ENCODE results near the gene NKX2-4.
A peak's percentile ranks its signal among the peaks of the same experiment; 100 is the strongest.
"Not testable (repeated sequence)": the region's sequence is repeated elsewhere in the genome, so short reads cannot be mapped to it uniquely, and the experiment has no call there.

NKX2-4 gene

DNA sequence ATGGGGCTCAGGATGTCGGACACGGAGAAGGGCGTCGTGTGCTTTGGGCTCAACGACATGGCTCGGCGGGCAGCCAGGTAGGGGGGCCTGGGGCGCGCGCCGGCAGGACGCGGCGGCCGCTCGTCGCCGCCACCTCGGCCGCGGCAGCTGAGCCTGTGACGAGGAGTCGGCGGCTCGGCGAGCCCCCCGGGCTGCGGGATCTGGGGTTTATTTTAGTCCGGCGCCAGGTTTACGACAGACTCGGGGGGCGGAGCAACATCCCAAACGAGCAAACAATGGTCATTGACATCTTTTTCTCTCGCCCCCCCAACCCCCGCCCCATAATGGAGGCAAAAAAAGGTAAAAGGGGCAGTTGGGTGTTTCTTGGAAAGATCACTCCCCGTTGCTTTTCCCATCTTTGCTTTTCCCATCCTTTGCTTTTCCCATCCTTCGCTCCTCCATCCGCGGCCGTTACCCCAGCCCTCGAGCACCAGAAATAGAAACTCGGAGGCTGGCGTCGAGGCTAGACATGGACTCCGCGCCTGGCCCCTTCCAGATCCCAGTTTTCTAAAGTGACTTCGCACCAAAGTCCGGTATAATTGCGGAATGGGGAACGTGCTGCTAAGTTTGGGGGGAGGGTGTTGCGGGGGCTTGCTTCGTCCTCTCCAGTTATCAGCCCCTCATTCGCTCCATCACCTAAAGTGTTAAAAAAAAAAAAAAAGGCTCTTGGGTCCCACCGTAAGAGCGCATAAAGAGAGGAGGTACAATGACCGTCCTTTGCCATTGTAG is at the start of gene NKX2-4:
Gene NKX2-4, minus strand, starts transcription at position 186 of the 768 bp plus-strand sequence. Its CDS starts 127 bp downstream, at position 59.
- DNase-seq = no peak

- DNase-seq = no peak
Measured at GRCh38 chr20:21437816-21438215, 40.5 kb upstream of the NKX2-4 start.

- no peak for DNase-seq
Measured at GRCh38 chr20:21437248-21437647, 39.9 kb upstream of the NKX2-4 start.

GRCh38 chr20:21436205-21436604 is 38.9 kb upstream of the NKX2-4 start:
- no peak for DNase-seq

GRCh38 chr20:21435576-21435975 is 38.2 kb upstream of the NKX2-4 start:
- no peak for DNase-seq

- DNase-seq = no peak
Measured at GRCh38 chr20:21433329-21433890, 36.1 kb upstream of the NKX2-4 start.

- DNase-seq = no peak
Measured at GRCh38 chr20:21432911-21433310, 35.6 kb upstream of the NKX2-4 start.

GRCh38 chr20:21430020-21430419 is 32.7 kb upstream of the NKX2-4 start:
- DNase-seq = no peak

DNA sequence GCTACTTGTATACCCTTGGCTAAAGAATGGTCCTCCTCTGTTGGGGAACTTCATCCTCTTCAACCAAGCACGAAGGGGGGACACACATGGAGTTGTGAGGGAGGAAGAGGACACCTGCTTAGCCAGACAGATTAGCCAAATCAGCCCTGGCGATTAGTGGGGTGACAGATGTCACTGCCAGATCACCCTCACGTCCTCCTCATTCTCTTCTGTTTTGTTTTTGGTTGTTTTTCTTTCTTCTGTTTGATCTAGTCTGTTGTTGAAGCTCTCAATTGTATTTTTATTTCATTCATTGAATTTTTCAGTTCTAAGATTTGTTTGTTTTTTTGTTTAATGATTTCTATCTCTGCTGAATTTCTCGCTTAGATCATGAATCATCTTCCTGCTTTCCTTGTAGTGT is 27.5 kb upstream of the NKX2-4 start:
- no peak for DNase-seq

- not testable (repeated sequence) for DNase-seq
Measured at GRCh38 chr20:21423712-21424111, 26.4 kb upstream of the NKX2-4 start.

GRCh38 chr20:21421601-21422236 is 24.4 kb upstream of the NKX2-4 start:
- DNase-seq = no peak

- DNase-seq = not testable (repeated sequence)
Measured at GRCh38 chr20:21419147-21419546, 21.8 kb upstream of the NKX2-4 start.

- peak; percentile 10 for DNase-seq
Measured at GRCh38 chr20:21413996-21414395, 16.7 kb upstream of the NKX2-4 start.

DNA sequence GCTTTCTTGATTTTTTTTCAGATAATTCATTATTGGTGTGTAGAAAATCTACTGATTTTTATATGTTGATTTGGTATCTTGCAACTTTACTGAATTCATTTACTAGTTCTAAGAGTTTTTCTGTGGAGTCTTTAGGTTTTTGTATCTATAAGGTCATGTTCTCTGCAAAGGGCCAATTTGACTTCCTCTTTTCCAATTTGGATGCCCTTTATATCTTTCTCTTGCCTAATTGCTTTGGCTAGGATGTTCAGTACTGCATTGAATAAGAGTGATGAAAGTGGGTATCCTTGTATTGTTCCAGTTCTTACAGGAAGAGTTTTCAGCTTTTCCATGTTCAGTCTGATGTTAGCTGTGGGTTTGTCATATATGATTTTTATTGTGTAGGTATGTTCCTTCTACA is 14.4 kb upstream of the NKX2-4 start:
- DNase-seq = no peak

DNA sequence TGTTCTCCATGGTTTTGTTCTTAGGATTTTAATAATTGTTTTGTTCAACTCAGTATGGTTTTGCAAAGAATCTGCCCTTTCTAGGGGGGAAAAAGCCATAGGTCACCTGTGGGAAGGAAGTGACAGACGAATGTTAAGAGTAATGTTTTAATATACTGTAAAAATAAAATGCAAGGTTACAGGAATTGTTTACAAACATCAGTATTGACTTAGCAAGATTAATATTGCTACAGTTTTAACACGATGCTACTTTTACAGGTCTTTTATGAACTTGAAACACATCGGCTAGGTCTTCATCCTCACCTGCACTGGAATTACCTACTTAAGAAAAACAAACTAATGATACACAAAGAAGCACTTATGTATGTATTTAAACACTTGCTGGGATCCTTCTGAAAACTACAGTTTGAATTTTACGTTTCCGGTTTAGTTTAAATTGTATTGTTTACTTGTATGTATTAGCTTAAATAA is 1.7 kb upstream of the NKX2-4 start:
- no peak for DNase-seq

GRCh38 chr20:21398109-21399004 is 1.0 kb upstream of the NKX2-4 start:
- DNase-seq = no peak

GRCh38 chr20:21396599-21397340 is 556 bp downstream of the NKX2-4 start:
- peak; percentile 5 for DNase-seq

GRCh38 chr20:21395666-21396598 is 1.4 kb downstream of the NKX2-4 start:
- DNase-seq = peak; percentile 42

DNA sequence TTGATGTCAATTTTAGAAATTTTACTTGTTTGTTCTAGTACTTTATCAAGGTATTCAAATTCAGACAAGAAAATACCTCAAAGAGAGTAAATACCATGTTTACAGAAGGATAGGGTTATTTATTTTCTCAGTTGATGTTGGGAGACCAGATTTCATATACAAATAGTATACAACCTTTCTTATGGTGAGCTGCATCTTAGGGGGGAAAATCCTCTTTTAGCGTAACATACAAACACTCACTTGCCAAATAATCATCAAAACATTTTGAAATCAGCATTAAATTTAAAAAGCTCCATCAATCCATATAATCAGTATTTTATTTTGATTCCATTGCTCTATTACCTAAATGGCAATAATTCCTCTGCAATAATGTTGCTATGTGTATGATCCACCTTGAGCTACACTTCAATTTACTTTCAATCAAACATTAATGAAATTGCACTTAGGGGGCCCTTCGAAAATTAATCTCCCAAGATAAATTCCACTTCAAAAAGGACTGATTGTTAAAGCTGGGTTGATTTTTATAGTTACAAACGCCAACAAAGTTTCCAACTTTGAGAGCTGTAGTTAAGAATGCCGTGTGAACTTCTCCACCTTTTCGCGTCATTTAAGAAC is 2.2 kb downstream of the NKX2-4 start:
- no peak for DNase-seq

GRCh38 chr20:21394551-21394950 is 2.8 kb downstream of the NKX2-4 start:
- DNase-seq = no peak
